ENCODE results near the gene FIG4.

FIG4 gene

GRCh38 chr6:109772883-109773431 lies 81.9 kb downstream of the FIG4 start:
- Histone ChIP-seq H4K20me1 (ENCODE audit: low read depth, low read length) (no peaks in the 10 kb centered on the region), H2AFZ (ENCODE audit: low read depth, low read length, severe bottlenecking) (no peak overlapping the region), H3K27me3 (ENCODE audit: low read length) (no peaks in the 10 kb centered on the region), H3K79me2 (ENCODE audit: insufficient read depth, low read length) (no peaks in the 10 kb centered on the region), H3K27ac (ENCODE audit: low read depth, low read length) (no peak overlapping the region), H3K9ac (ENCODE audit: low read length) (no peak overlapping the region), H3K36me3 (ENCODE audit: low read length) (no peaks in the 10 kb centered on the region), H3K4me3 (ENCODE audit: insufficient read depth, low read length, poor library complexity, severe bottlenecking) (no peak overlapping the region), H3F3A (ENCODE audit: insufficient read depth) (0 out of 2 replicates have a peak, but pooled peaks cover 8% of the 10 kb centered on the region), H3K9me3 (ENCODE audit: insufficient read depth, low read length) (no peaks in the 10 kb centered on the region), H3K4me2 (ENCODE audit: low read depth, low read length, poor library complexity, severe bottlenecking) (no peak overlapping the region), H3K9me2 (replicated peaks; ENCODE audit: insufficient read depth, low read length) (no peaks in the 10 kb centered on the region)
- no peak for TF ChIP-seq CTCF (IDR thresholded peaks at IDR 0.05; ENCODE audit: insufficient read depth, low read length, poor library complexity, severe bottlenecking)
- TF ChIP-seq EZH2phosphoT487 (conservative IDR thresholded peaks at IDR 0.05; ENCODE audit: low read length): no peak

GRCh38 chr6:109781001-109781400 lies 89.9 kb downstream of the FIG4 start:
- Histone ChIP-seq H3K4me2 (ENCODE audit: low read depth, low read length, poor library complexity, severe bottlenecking) (no peak overlapping the region), H3K27me3 (ENCODE audit: low read length) (no peaks in the 10 kb centered on the region), H3K9me3 (ENCODE audit: insufficient read depth, low read length) (no peaks in the 10 kb centered on the region), H3F3A (ENCODE audit: insufficient read depth) (no peaks in the 10 kb centered on the region), H3K9ac (ENCODE audit: low read length) (no peak overlapping the region), H3K9me2 (replicated peaks; ENCODE audit: insufficient read depth, low read length) (no peaks in the 10 kb centered on the region), H3K36me3 (ENCODE audit: low read length) (no peaks in the 10 kb centered on the region), H3K4me3 (ENCODE audit: insufficient read depth, low read length, poor library complexity, severe bottlenecking) (no peak overlapping the region), H3K79me2 (ENCODE audit: insufficient read depth, low read length) (no peaks in the 10 kb centered on the region), H3K27ac (ENCODE audit: low read depth, low read length) (no peak overlapping the region), H4K20me1 (ENCODE audit: low read depth, low read length) (no peaks in the 10 kb centered on the region), H2AFZ (ENCODE audit: low read depth, low read length, severe bottlenecking) (no peak overlapping the region)
- TF ChIP-seq EZH2phosphoT487 (conservative IDR thresholded peaks at IDR 0.05; ENCODE audit: low read length): no peak
- TF ChIP-seq CTCF (IDR thresholded peaks at IDR 0.05; ENCODE audit: insufficient read depth, low read length, poor library complexity, severe bottlenecking): no peak

- no peaks in the 10 kb centered on the region for H3K27me3 ChIP-seq (ENCODE audit: low read length)
- H3K4me2 ChIP-seq (ENCODE audit: low read depth, low read length, poor library complexity, severe bottlenecking): no peak overlapping the region
- no peak overlapping the region for H3K4me3 ChIP-seq (ENCODE audit: insufficient read depth, low read length, poor library complexity, severe bottlenecking)
- H3K9me3 ChIP-seq (ENCODE audit: insufficient read depth, low read length): no peaks in the 10 kb centered on the region
- no peaks in the 10 kb centered on the region for H3K79me2 ChIP-seq (ENCODE audit: insufficient read depth, low read length)
- no peaks in the 10 kb centered on the region for H3K36me3 ChIP-seq (ENCODE audit: low read length)
- TF ChIP-seq EZH2phosphoT487 (conservative IDR thresholded peaks at IDR 0.05; ENCODE audit: low read length): no peak
- TF ChIP-seq CTCF (IDR thresholded peaks at IDR 0.05; ENCODE audit: insufficient read depth, low read length, poor library complexity, severe bottlenecking): no peak
- H3K9ac ChIP-seq (ENCODE audit: low read length): no peak overlapping the region
- no peaks in the 10 kb centered on the region for H3K9me2 ChIP-seq (replicated peaks; ENCODE audit: insufficient read depth, low read length)
- H3F3A ChIP-seq (ENCODE audit: insufficient read depth): no peaks in the 10 kb centered on the region
- H4K20me1 ChIP-seq (ENCODE audit: low read depth, low read length): no peaks in the 10 kb centered on the region
- H2AFZ ChIP-seq (ENCODE audit: low read depth, low read length, severe bottlenecking): no peak overlapping the region
- H3K27ac ChIP-seq (ENCODE audit: low read depth, low read length): no peak overlapping the region
Observed at GRCh38 chr6:109782491-109782999, 91.4 kb downstream of the FIG4 start.

Measured in SU-DHL-6 (cell line).